GM18858 (cell line): ENCODE results near the gene GRAP2.
"Not testable (repeated sequence)": the region's sequence is repeated elsewhere in the genome, so short reads cannot be mapped to it uniquely, and the experiment has no call there.

Experiments
- ATAC-seq: cut with Tn5 transposase; IDR thresholded peaks from one replicate; pipeline ENCODE4 v1.9.1; 2021; ENCODE audit not compliant: unreplicated experiment

The GRAP2 gene

DNA sequence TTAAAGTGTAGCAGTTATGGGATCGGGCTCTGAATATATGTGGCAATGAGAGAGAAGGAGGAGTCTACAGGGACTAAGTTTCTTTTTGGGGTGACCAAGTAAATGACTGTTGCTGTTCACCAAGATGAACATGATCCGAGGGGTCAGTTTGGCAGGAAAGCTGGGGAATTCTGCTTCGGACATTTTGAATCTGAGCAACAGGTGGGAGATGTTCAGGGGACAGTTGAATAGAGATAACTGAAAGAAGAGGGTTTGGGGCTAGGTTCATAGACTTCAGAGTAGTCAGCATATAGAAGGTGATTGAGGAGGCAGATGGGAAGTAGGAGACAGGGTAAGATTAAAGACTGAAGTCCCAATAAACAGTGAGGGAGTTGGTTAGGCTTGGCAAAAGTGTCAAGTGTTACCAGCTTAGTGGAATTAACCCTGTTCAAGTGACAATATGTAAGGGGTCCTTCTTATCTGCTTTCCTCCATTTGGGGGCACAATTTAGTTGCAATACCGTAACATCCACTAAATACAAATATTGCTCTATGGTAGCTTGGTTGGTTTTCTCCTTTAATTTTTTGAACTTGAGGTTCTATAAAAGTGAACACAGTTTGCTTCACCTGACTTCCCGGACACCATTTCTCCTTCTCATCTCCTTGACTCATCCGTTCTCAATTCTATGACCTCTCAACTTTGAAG lies 4.4 kb upstream of the GRAP2 start:
- ATAC-seq, result no peak

DNA sequence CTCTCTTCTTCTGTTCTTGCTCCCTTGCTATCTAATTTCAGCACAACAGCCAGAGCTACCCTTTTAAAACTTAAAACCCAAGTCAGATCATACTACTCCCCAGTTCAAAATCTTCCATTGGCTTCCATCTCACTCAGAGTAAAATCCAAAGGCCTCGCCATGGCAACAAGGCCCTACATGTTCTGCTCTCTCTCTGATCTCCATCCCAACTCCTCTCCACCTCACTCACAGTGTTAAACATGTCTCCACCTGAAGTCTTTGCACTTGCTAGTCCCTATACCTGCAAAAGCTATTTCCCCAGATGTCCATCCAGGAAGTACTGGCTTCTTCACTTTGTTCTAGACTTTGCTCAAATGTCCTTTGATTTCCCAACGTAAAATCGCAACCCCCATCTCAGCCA lies 3.0 kb upstream of the GRAP2 start:
- no peak for ATAC-seq

DNA sequence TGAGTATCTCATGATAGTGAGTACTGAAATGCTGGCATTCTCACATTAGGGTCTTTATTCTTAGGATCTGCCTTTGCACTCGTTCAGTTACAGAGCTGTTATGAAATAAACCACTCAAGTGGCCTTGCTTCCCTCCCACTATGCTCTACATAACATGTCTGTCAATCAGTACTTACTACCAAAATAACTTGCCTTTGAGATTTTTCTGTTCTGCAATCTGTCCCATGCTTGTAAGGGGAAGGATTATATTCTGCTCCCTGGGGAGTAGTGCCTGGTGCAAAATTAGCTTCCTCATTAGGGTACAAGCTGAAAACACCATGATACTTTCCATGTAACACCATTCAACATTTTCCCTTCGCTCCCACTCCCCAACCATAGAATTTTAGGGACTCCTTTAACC lies 1.9 kb upstream of the GRAP2 start:
- no peak for ATAC-seq

DNA sequence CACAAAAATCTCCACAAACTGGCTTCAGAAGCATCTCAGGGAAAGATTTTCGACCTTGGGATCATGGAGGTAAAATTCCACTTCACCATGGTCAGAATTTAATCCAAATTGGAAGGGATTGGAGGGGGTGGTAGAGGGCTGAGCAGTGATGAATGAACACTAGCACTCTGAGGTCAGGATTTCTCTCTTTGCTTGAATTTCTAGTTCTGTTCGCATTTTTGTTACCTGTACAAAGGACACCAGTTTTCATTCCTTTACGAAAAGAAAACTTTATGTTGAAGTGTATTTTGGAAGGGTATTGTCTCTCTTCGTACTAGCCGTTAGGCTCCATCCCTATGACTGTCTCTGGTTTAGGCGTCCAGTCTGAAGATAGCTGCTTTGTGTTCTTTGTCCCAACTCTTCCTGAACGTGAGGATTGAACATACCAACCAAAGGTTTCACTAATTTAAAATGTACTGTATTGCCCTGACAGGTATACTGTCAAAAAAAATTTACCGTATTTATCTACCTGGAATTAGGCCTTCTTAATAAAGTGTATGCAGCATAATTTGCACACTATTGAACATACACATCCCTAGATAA lies 772 bp downstream of the GRAP2 start:
- ATAC-seq, result no peak

DNA sequence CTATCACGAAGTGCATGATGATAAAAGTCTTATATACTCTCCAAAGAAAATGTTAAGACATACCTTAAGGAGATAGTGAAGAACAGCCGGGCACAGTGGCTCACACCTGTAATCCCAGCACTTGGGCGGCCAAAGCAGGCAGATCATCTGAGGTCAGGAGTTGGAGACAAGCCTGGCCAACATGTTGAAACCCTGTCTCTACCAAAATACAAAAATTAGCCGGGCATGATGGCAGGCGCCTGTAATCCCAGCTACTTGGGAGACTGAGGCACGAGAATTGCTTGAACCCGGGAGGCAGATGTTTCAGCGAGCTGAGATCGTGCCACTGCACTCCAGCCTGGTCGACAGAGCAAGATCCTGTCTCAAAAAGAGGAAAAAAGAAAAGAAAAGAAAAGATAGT lies 3.1 kb downstream of the GRAP2 start:
- not testable (repeated sequence) for ATAC-seq

DNA sequence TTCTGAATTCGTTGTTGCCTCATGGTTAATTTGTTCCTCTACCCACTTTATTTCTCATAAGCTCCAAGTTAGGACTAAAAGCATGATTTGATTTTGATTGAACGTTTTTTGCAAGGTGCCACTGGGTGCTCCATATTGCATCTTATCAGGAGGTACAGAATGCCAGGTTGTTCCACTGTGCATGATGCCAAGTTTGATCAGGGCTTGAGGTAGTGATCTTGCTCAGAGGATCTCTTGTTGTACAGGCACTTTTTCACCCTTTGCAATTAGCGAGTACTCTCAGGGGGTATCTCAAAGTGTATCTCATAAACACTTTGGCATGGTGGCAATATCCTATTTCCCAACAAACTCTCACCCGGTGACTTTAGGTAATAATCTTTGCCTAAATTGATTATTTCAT lies 4.0 kb downstream of the GRAP2 start:
- ATAC-seq, result no peak

DNA sequence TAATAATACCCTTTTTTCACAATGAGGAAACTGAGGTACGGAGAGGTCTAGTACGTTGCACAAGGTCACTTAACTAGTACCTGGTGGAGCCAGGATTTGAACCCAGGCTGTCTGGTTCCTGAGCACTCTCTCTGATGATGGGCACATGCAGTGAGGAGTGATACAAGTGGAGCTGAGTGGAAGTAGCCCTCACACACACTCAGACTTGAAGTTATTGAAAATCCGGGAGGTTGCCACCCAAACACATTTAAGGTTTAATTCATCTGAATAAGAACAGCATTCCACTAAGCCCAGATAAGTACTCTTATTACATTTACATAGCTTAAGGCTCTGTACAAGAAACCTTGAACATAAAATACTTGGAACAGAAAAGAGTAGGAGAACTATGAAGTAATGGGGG lies 4.8 kb downstream of the GRAP2 start:
- no peak for ATAC-seq

DNA sequence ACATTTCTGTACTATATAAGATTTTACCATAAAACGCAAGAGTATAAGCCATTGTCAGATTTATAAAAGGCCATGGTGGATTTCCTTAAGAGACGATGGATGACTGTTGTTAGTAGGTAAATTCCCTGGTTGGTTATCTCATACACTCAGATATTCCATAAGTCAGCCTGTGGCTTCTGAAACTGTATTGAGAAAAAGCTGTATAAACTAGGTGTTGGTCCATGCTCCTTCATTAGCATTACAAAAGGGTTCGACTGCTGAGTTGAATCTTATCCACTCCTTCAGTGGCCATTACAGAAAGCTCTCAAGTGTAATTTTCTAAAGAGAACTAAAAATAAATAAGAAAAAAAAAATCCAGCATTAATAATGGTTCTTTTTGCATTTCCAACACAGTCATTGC lies 5.3 kb downstream of the GRAP2 start:
- ATAC-seq, result no peak

DNA sequence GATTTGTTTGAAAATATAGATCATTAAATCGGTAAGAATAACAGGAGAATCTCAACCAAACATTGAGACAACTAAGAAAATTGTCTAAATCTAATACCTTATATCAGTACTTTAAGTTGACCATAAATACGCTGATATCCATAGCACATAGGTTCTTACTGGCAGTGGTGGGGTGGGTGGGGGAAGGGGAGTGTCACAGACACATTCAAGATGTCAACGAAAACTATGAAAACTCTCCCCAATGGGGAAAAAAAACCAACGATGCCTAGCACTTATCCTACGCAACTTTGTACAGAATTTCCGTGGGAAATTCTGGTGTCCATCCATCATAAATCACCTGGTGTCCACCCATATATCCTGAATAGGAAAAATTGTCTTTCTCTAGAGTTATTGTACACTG lies 6.2 kb downstream of the GRAP2 start:
- no peak for ATAC-seq

DNA sequence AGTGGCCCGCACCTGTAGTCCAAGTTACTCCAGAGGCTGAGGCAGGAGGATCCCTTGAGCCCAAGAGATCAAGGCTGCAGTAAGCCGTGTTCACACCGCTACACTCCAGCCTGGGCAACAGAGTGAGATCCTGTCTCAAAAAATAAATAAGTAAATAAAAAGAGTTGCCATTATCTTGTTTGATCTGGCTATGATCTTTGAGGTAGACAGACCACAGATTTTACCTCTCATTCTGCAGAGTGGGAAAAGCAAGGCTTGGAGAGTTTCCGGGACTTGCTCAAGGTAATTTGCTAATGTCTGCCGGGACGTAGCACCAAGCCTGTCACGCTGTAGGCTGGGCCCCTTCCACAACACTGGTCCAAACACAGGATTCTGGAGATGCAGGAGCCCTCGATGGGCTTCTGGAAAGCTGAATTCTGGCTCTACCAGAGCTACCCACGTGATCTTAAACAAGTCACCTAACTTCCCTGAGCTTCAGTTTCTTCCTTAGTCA lies 6.8 kb downstream of the GRAP2 start:
- ATAC-seq, result no peak

DNA sequence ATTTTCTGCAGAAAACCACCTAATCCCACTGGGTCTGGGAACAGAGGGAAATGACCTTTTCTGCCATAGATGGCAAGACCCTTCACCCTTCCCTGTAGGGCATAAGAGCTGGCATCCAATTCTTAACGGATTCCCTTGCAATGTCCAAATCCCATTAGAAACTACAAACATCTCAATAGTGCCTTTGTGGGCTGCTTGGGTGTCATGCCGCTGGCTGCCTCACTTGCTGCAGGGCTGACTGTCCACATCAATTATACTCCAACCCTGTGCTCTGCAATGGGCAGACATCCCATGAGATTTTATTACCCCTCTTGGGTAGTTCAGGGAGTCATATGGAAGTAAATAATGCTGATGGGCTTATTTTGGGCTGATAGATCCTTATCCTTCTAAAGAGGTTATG lies 7.3 kb downstream of the GRAP2 start:
- no peak for ATAC-seq

DNA sequence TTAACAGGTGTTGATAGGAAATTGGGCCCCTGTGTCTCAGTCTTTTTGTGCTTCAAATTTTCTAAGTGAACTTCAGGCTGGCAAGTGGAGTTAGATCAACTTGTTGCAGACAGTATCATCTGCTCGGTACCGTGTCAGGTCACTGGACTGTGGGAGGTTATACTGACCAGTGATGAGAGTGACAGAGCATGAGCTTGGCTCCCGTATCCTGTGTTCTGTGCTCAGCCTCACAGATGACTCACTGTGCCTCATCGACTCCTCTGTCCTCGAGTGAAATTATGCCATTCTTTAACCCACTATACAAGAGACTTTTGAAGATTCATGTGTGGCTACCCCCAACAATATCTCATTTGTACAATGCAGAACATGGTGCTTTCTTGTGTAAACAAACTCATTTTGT lies 7.9 kb downstream of the GRAP2 start:
- ATAC-seq, result no peak

DNA sequence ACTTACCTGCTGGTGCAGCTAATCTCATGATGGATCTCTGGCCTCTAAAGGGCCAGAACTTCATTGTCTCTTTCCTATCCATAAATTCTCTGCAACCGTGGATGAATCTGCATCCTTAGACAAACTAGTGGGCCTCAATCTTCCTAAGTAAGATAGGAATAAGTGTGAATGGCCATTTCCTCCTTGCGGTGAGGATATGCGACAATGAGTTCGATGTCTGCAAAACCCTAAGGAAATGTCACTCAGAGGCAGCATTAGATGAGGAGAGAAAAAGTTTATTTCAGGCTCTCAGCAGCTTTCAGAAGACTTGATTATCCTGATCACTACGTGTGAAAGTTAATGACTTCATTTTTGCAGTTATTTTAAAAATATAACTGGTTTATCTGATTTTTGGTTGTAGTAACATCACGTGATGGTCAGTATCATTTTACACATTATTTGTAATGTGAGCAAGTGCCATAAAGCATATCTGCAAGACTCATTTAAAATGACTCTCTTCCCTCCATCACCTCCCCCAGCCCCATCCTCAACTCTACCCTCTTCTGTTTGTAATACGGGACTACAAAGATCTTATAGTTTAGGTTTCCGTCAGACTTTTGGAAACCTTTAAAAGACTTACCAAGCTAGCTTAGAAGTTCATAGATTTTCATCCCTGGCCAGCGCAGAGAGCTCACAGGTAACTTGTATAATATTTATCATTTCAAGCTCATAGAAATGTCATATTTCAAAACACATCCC lies 10.2 kb downstream of the GRAP2 start:
- no peak for ATAC-seq

DNA sequence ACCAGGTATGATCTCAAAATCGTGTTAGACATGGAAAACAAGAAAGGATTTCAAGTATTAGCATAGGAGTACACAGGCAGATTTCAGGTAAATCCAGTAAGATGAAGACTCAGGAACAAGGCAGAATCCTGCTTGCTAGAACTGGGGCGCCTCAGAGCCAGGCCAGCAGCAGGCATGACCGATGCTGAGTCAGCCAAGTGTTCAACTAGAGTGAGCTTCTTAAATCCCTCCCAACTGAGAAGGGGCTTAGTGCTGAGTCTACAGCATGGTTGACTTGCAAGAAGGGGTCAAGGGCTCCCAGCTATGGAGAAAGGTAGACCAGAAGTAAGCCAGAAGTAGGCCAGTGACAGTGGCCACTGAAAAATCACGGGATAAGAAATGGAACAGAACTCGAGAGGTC lies 12.4 kb downstream of the GRAP2 start:
- ATAC-seq, result no peak

DNA sequence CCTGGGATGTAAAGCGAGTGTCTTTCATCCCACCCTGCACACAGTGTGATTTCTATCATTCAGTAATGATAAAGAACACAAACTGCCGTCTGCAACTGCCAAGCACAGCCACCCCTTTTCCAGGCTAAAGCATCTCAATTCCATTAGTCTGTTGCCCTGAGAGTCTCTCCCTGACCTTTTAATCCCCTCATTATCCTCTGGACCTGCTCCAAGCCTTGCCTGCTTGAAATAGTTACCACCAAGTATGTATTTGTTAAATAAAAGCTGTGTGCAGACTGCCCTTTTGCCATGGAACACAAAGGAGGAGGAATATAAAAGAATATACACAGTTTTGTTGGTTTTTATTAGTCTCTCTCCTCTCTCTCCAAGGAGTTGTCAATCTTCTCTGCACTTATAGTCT lies 13.0 kb downstream of the GRAP2 start:
- no peak for ATAC-seq

DNA sequence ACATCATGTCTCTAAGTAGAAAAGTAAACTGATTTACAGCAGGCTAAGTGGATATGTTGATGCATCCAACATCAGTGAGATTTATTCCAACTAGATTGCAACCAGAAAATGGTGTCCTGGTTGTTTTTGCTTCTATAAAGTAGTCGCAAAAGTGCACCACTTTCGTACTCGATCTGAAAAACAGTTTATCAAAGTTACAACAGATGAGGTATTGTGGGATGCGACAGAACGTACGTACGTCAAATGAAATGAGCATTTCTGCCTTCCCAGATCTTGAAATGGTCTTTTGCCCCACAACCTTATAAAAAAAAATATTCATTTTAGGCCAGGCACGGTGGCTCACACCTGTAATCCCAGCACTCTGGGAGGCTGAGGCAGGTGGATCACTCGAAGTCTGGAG lies 13.7 kb downstream of the GRAP2 start:
- ATAC-seq, result no peak

DNA sequence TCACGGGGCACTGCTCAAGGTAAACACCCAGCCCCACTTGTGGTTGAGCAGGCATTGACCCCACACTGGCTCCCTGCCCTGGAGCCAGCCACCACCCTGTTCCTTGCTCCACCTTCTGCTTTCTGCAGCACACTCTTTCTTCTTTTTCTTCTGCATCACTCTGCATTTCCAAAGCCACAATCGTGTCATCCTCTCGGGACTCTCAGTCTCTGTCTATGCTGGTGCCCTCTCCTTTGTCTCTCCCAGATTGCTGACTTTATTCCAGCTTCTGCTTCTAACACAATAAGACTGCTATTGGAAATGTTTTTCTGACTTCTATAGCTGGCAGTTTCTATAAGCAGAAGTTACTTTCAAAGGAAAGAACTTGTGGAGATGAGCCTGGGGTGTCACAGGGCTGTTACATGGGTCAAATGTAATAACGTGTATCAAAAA lies 14.4 kb downstream of the GRAP2 start:
- no peak for ATAC-seq

DNA sequence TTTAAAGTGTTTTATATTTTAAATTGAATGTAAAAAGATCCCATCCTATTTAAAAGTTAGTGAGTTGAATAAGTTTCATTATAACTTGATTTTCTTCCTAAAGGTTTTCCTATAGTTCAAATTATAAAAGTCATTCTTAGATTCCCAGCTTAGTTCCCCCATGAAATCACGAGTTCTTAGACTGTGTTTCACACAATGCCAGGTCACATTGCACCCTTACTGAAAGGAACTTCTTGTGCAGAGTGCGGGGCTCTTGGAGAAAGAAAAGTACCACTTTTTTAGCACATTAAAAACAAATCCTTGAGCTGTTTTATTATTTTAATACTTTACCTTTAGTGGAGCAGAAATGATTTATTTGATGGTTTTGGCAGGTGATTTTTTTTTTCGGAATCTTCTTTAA lies 15.6 kb downstream of the GRAP2 start:
- no peak for ATAC-seq

DNA sequence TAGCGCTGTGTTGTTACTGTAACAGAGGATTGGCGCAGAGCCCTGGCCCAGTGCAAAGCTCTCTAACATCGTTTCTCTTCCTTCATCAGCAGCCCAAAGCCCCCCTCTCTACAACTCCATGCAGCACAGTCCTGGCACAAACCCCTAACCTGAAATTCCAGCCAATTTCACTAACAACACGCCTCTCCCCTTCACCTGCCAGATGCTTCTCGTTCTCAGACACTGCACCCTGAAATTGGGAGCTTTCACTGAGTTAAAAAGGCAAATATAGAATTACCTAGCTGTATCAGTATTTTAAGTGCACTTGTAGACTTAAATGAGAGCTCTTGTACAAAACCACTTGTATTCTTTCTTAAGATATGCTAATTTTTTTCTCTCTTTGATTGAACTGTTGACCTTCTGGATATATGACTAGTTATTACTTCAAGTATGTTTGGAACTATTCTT lies 16.3 kb downstream of the GRAP2 start:
- ATAC-seq, result no peak

DNA sequence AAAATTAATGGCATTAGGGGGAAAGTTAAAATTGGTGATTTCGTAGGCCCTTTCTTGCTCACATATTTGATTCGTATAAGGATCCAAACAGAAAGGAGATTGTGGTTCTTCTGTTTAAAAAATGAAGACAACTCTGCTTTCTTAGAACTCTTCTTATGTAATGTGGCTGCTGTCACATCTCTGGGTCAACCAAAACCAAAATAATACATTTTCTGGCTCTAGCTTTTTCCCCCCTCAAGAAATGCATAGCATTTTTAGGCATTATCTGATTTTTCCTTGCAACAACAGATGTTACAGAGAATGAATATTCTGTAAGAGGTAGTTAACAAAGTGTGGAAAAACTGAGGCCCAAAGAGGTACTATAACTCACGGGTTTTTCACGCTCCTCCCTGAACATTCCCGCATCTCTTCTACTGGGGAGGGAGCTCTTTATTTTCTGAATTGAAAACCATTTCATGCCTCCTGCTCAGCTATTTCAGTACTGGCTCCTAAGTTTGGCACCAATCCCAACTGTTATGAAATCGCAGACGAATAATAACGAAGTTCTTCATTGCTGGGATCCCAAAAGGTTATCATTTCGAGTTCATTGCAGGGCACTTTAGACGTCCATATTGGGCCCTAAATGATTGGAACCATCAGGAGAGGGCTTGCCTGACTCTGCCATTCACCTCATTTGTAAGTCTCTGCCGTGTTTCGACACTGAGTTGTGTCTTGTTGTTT lies 17.1 kb downstream of the GRAP2 start:
- no peak for ATAC-seq

DNA sequence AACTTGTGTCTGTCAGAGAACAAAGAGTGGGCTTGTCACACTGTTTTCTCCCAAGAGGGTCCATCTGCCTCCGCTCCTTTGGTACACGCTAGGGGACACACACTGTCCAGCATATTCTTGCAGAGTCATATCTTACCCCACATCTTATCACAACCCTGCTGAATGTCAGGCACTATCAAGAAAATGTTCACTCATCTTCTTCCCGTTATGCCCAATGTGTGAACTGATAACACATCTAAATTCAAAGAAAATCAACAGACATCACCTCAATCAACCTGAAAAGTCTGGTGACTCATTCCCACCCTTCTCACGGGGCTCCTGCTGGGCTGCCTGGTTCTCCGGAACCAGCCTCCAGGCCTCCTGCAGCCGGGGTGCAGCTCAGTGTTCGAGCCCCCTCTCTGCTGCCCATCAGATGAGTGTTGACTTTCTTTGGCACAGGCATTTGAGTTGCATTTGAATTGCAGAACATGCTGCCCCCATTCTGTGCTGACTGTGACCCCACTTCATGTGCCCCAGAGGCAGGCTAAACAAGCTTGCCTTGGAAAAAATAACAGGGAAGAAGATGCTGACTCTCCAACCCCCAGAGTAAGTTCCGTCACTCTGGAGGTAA lies 19.4 kb downstream of the GRAP2 start:
- no peak for ATAC-seq
